GM23248 (cell line): Measurements from ENCODE around the gene TOP1. TPM values are rescaled to one million over a fixed set of nuclear protein-coding genes. Genes with fewer than 3 reads are reported as not detected.

Experiments used
- DNase-seq: peaks from one replicate; pipeline ENCODE4 v3.0.0-alpha.2; 2015
- H2AFZ ChIP-seq: fragments of 200-600 bp; sonication (generic); 2 replicates; pipeline ENCODE4 v1.6.1; 2016; ENCODE audit warnings: antibody characterized with exemption
- H3F3A ChIP-seq: fragments of 200-600 bp; sonication (generic); 2 replicates; pipeline ENCODE4 v1.6.1; 2016; ENCODE audit warnings: mild to moderate bottlenecking, antibody characterized with exemption, mixed run types; ENCODE audit not compliant: insufficient read depth
- H3K27ac ChIP-seq: fragments of 200-600 bp; sonication (generic); 2 replicates; pipeline ENCODE4 v1.5.1; 2016; ENCODE audit warnings: mild to moderate bottlenecking
- H3K27me3 ChIP-seq: fragments of 200-600 bp; sonication (generic); replicated peaks from 2 replicates; pipeline ENCODE4 v1.6.1; 2016; ENCODE audit warnings: mild to moderate bottlenecking; ENCODE audit not compliant: insufficient read depth
- H3K36me3 ChIP-seq: fragments of 200-600 bp; sonication (generic); 2 replicates; pipeline ENCODE4 v1.6.1; 2016; ENCODE audit warnings: low read depth, mild to moderate bottlenecking
- H3K4me1 ChIP-seq: fragments of 200-600 bp; sonication (generic); 2 replicates; pipeline ENCODE4 v1.6.1; 2016; ENCODE audit warnings: mild to moderate bottlenecking; ENCODE audit not compliant: insufficient read depth
- H3K4me2 ChIP-seq: fragments of 200-600 bp; sonication (generic); one replicate; pipeline ENCODE4 v1.6.1; 2016; ENCODE audit warnings: mild to moderate bottlenecking; ENCODE audit not compliant: unreplicated experiment
- H3K4me3 ChIP-seq: fragments of 200-600 bp; sonication (generic); 2 replicates; pipeline ENCODE4 v1.5.1; 2016; ENCODE audit warnings: mild to moderate bottlenecking
- H3K79me2 ChIP-seq: fragments of 200-600 bp; sonication (generic); 2 replicates; pipeline ENCODE4 v1.6.1; 2016; ENCODE audit warnings: mild to moderate bottlenecking; ENCODE audit not compliant: insufficient read depth
- H3K9ac ChIP-seq: fragments of 200-600 bp; sonication (generic); 2 replicates; pipeline ENCODE4 v1.6.1; 2016; ENCODE audit warnings: mild to moderate bottlenecking
- H3K9me2 ChIP-seq: fragments of 200-600 bp; sonication (generic); 2 replicates; pipeline ENCODE4 v1.6.1; 2016; ENCODE audit warnings: mixed run types, mild to moderate bottlenecking, moderate library complexity; ENCODE audit not compliant: insufficient read depth
- H3K9me3 ChIP-seq: fragments of 200-600 bp; sonication (generic); one replicate; pipeline ENCODE4 v1.6.1; 2017; ENCODE audit warnings: low read depth
- H4K20me1 ChIP-seq: fragments of 200-600 bp; sonication (generic); 2 replicates; pipeline ENCODE4 v1.6.0; 2016; ENCODE audit not compliant: insufficient read depth
- EZH2 ChIP-seq: fragments of 200-600 bp; sonication (generic); IDR thresholded peaks from 2 replicates; pipeline ENCODE4 v1.6.1; 2018; ENCODE audit warnings: antibody characterized with exemption, mild to moderate bottlenecking; ENCODE audit not compliant: insufficient read depth, poor library complexity, severe bottlenecking
- EZH2phosphoT487 ChIP-seq: fragments of 200-600 bp; sonication (generic); IDR thresholded peaks from 2 replicates; pipeline ENCODE4 v1.6.1; 2018; ENCODE audit warnings: antibody characterized with exemption, moderate library complexity, mild to moderate bottlenecking, low read depth; ENCODE audit not compliant: insufficient read depth
- WGBS, 2 experiments: methylation state at CpG; one replicate each; pipeline ENCODE4 v1.1.6; 2015 to 2017; ENCODE audit warnings: low lambda C conversion rate in 2 of 2, low coverage in 1 of 2; ENCODE audit errors: missing lambda C conversion rate in 2 of 2; 5-methylcytosine and 5-hydroxymethylcytosine counted together
- in situ Hi-C: fragments of 300-500 bp; cut with MboI; formaldehyde crosslinking; loops from 2 replicates; pipeline ENCODE4 v1.15.0; 2020
- polyA plus RNA-seq: library from polyadenylated mRNA; unstranded; fragments of >200 nt; fragmentation: Nextera tagmentation; extraction: Ambion mirVana; gene quantifications from 2 replicates; pipeline ENCODE4 v1.2.1, GENCODE V29; 2016
- total RNA-seq: library from RNA; depleted of rRNA; stranded (reverse); fragments of >200 nt; shearing (Covaris generic); gene quantifications from 2 replicates; pipeline ENCODE4 v1.2.3, GENCODE V29; 2014

Gene TOP1
- total and polyA plus RNA-seq, 2 experiments from 2014 or later, result 9.0 to 17.9 TPM

- TF ChIP-seq EZH2 (no peak), EZH2phosphoT487 (no peak)
- DNase-seq, result no peak
- in situ Hi-C loops, result loop anchor here (25.0 kb wide), 1 partner anchor 1098 kb away; no protein-coding TSS in a partner anchor
- Histone ChIP-seq H4K20me1 (no peaks in the 10 kb centered on the region), H3K36me3 (peaks cover 73% of the 10 kb centered on the region), H3K9me3 (no peaks in the 10 kb centered on the region), H3K4me3 (no peak overlapping the region), H3K4me2 (no peak overlapping the region), H2AFZ (no peak overlapping the region), H3K9ac (no peak overlapping the region), H3K9me2 (no peaks in the 10 kb centered on the region), H3K27me3 (no peaks in the 10 kb centered on the region), H3K27ac (no peak overlapping the region), H3F3A (no peaks in the 10 kb centered on the region; the same call in none of the 2 replicates), H3K79me2 (peaks cover 9% of the 10 kb centered on the region; the same call in 1 of the 2 replicates), H3K4me1 (peaks cover 11% of the 10 kb centered on the region)
- WGBS, 2 experiments, result 84 to 90% methylated on average over 3 of the region's 3 CpGs
Measured at GRCh38 chr20:41085606-41086005, 57.0 kb downstream of the TOP1 start.

- peaks cover 68% of the 10 kb centered on the region for H3K36me3 ChIP-seq
- no peaks in the 10 kb centered on the region for H3K27me3 ChIP-seq
- no peak overlapping the region for H3K27ac ChIP-seq
- no peaks in the 10 kb centered on the region for H3K9me3 ChIP-seq
- H4K20me1 ChIP-seq, result no peaks in the 10 kb centered on the region
- no peak overlapping the region for H3K4me3 ChIP-seq
- no peak overlapping the region for H2AFZ ChIP-seq
- H3K79me2 ChIP-seq, result 0 out of 2 replicates have a peak, but pooled peaks cover 3% of the 10 kb centered on the region
- TF ChIP-seq EZH2phosphoT487, result no peak
- no peak for TF ChIP-seq EZH2
- no peaks in the 10 kb centered on the region for H3K9me2 ChIP-seq
- DNase-seq, result no peak
- no peak overlapping the region for H3K9ac ChIP-seq
- in situ Hi-C loops, result loop anchor here (25.0 kb wide), 1 partner anchor 1099 kb away; no protein-coding TSS in a partner anchor
- 78 to 81% methylated on average over 8 of the region's 8 CpGs for WGBS, 2 experiments
- 0 out of 2 replicates have a peak, but pooled peaks cover under 1% of the 10 kb centered on the region for H3K4me1 ChIP-seq
- H3K4me2 ChIP-seq, result no peak overlapping the region
- H3F3A ChIP-seq, result peaks cover under 1% of the 10 kb centered on the region
Measured at GRCh38 chr20:41086402-41087324, 58.0 kb downstream of the TOP1 start.

DNA sequence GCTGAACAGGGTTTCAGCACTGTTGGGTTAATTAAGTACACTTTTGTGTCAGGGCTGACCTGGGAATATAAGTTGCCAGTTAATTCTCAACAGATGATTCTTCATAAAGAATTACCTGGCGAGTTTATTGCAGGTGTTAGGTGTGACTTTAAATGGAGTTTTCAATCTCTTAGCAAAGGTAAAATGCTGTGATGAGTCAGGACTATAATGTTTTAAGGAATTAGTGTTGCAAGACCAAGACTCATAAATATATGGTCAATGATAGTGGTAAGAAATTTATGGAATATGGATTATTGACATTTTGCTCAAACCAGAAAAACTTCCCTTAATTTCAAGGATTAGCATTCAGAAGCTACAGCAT is 58.7 kb downstream of the TOP1 start:
- in situ Hi-C loops, result loop anchor here (25.0 kb wide), 1 partner anchor 1100 kb away; no protein-coding TSS in a partner anchor
- Histone ChIP-seq H3K27me3 (no peaks in the 10 kb centered on the region), H3K4me2 (no peak overlapping the region), H2AFZ (no peak overlapping the region), H3K9me2 (no peaks in the 10 kb centered on the region), H3K9ac (no peak overlapping the region), H3K4me3 (no peak overlapping the region), H3K9me3 (no peaks in the 10 kb centered on the region), H3K36me3 (peaks cover 61% of the 10 kb centered on the region), H3K79me2 (no peaks in the 10 kb centered on the region), H4K20me1 (no peaks in the 10 kb centered on the region), H3K4me1 (no peaks in the 10 kb centered on the region), H3K27ac (no peak overlapping the region), H3F3A (peaks cover 7% of the 10 kb centered on the region; the same call in 1 of the 2 replicates)
- no peak for DNase-seq
- 65 to 67% methylated on average over 1 of the region's 1 CpG for WGBS, 2 experiments
- no peak for TF ChIP-seq EZH2phosphoT487
- TF ChIP-seq EZH2, result no peak

- no peaks in the 10 kb centered on the region for H3K9me2 ChIP-seq
- H3K79me2 ChIP-seq, result no peaks in the 10 kb centered on the region
- no peak for TF ChIP-seq EZH2phosphoT487
- TF ChIP-seq EZH2, result no peak
- in situ Hi-C loops, result loop anchor here (25.0 kb wide), 1 partner anchor 1100 kb away; no protein-coding TSS in a partner anchor
- no peak overlapping the region for H3K9ac ChIP-seq
- H3K9me3 ChIP-seq, result no peaks in the 10 kb centered on the region
- H3K36me3 ChIP-seq, result peaks cover 60% of the 10 kb centered on the region
- no peaks in the 10 kb centered on the region for H4K20me1 ChIP-seq
- no peak for DNase-seq
- H3K4me1 ChIP-seq, result no peaks in the 10 kb centered on the region
- H3K27ac ChIP-seq, result no peak overlapping the region
- no peak overlapping the region for H2AFZ ChIP-seq
- H3K27me3 ChIP-seq, result no peaks in the 10 kb centered on the region
- 98 to 100% methylated on average over 3 of the region's 3 CpGs for WGBS, 2 experiments
- no peak overlapping the region for H3K4me3 ChIP-seq
- H3F3A ChIP-seq, result peaks cover 11% of the 10 kb centered on the region
- H3K4me2 ChIP-seq, result no peak overlapping the region
Measured at GRCh38 chr20:41087777-41088176, 59.2 kb downstream of the TOP1 start.
